Suprapubic skin (tissue), 3 donors: ENCODE data around the gene SIPA1L3.

ENCODE experiments used
- CTCF ChIP-seq, 2 donors: fragments of 200-600 bp in 1 of 2; fragments of 450-650 bp in 1 of 2; sonication (generic) in 1 of 2; IDR thresholded peaks; one replicate each; pipeline ENCODE4 v1.5.1; 2016 to 2019; ENCODE audit warnings: antibody characterized with exemption in 2 of 2, mild to moderate bottlenecking in 1 of 2, moderate library complexity in 1 of 2
- POLR2AphosphoS5 ChIP-seq, 3 donors: sonication (generic); formaldehyde crosslinking; IDR thresholded peaks; one replicate each; pipeline ENCODE4 v1.6.1; 2017; ENCODE audit warnings: antibody characterized with exemption in 3 of 3

GRCh38 chr19:38219221-38219620, 312.2 kb downstream of the SIPA1L3 start:
- no peak for TF ChIP-seq POLR2AphosphoS5 (IDR thresholded peaks at IDR 0.05)
- TF ChIP-seq CTCF (IDR thresholded peaks at IDR 0.05): no peak
